SHP77 treated with DMSO at 0.1 percent for 48 hours (cell line): ENCODE data around the gene LACTBL1.
A peak's percentile ranks its signal among the peaks of the same experiment; 100 is the strongest.
"Not testable (repeated sequence)": the region's sequence is repeated elsewhere in the genome, so short reads cannot be mapped to it uniquely, and the experiment has no call there.

Experiments used
- DNase-seq: peaks from one replicate; lab custom pipeline; 2025; lab: John Stamatoyannopoulos, UW

LACTBL1 gene, protein sequence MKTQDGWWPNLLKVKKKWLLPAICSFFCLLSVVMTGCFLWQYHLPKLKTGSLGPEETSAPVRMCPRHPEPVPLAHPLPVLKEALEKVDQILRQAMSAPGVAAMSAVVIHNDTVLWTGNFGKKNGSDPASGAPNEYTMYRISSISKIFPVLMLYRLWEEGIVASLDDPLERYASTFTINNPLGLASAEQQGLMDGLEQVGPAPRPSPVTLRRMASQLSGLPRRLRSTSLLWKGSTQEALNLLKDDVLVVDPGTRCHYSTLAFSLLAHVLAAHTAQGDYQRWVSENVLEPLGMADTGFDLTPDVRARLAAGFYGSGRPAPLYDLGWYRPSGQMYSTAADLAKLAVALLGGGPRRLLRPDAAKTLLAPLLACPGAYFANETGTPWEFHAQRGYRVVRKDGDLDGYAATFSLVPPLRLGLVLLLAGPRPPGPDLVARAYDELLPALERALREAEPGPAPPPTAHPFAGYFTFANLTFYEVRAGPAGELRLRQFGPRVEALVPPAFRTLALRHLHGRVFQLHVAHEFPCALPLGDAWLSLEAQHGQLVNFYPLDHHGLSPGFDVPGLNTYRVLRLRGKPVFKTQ

DNA sequence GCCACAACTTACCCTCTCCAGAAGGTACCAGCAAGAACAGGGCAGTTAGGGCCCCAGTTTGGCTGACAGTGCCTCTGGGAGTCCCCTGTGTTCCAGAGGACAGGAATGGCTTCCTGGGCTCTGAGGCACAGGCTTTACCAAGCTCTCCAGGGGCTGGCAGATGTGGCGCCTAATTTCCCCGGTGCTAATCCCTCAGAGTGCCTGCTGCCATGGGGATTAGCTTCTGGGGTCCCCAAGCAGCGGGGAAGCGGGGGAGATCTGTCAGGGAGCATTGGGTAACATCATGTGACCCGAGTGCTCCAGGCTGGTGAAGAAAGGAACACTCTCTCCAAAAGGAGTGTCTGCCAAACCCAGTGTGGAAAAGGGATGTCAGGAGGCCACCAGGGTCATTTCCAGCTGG is at the start of gene LACTBL1:
Gene LACTBL1 (minus strand): TSS at position 107 of the 400 bp plus-strand sequence. CDS start 550 bp downstream, outside the sequence.
- DNase-seq = no peak

DNA sequence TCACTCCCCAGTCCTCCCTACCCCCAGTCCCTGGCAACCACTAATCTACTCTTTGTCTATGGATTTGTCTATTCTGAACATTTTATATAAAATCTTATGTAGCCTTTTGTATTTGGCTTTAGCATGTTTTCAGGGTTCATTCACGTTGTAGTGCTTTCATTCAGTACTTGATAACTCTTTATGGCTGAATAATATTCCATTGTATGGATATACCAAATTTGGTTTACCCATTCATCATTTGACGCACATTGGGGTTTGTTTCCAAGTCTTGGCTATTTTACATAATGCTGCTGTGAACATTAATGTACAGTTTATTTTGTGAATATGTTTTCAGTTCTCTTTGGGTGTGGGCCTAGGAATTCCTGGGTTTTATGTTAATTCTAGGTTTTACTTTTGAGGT is 49.2 kb upstream of the LACTBL1 start:
- DNase-seq = no peak

DNA sequence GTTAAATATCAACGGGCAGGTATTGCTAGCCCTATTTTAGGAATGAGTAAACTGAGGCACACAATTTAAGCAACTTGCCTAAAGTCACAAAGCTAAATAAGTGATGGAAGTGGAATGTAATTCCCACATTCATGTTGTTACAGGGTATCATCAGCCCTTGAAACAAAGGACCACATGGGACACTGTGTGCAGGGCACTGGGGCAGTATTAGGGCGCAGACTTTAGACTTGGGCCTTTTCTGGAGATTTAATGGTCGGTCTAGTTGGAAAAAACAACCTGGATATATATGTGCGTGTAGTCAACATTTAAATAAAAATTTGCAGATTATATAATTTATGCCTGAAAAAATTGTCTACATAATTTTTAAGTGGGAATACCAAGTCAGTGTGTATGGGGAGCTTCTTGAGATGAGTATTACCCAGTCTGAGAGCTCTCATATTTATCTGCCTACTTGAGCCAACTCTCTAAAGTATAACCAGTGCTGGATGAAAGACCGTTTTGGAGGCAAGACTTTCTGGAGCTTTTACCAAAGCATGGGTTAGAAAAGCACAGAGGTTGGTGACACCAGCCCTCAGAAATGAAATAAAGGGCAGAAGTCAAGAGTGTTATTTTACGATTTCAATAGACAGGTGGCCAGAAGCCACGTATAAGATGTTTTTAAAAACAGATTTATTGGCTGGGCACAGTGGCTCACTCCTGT is 48.2 kb upstream of the LACTBL1 start:
- DNase-seq = no peak

DNA sequence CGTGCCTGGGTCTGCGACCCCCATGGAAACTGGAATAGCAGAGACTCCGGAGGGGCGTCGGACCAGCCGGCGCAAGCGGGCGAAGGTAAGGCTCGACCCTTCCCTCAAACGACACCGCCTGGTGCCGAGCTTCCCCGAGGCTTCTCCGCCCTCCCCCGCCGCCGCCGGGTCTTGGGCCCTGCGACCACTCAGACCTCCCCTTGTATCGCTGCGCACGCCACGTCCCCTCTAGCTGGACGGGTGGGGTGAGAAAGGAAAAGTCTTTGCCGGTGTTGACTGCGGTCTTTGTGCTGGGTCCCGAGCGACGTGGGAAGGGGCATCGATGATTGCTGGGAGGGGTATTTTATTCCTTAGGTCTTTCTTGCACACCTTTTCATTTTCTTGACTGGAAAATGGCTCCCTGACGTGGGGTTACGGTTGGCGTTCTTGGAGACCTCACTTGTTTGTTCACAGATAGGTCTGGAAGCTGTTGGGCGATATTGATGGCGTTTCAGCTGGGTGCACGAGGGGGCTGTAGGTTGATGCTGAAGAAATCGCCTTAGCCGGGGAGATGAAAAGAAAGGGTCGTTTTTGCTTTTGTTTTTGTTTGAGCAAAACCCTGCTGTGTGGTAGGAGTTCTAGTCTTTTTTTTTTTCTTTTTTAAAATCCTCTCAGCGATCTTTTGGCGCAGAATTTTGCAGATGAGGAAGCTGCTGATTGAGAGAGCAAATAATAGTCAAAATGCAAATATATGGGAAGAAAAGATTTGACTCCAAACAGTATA is 47.4 kb upstream of the LACTBL1 start:
- DNase-seq = no peak

DNA sequence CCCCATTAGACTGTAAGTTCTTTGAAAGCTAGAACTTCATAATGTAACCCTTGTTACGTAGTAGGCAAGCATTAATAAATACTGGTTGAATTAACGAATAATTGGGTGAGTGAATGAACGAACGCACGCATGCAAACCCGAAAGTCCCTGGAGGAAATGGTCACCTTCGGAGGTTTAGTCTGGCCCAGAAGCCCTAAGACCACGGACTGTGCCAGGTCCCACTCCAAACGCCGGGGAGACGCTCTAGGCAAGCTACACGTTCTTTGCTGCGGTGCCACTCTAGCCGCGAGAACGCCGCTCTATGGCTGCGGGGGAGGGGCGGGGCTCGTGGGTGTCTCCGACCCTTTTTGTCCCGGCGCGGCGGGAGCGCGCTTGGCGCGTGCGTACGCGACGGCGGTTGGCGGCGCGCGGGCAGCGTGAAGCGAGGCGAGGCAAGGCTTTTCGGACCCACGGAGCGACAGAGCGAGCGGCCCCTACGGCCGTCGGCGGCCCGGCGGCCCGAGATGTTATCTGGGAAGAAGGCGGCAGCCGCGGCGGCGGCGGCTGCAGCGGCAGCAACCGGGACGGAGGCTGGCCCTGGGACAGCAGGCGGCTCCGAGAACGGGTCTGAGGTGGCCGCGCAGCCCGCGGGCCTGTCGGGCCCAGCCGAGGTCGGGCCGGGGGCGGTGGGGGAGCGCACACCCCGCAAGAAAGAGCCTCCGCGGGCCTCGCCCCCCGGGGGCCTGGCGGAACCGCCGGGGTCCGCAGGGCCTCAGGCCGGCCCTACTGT is 46.6 kb upstream of the LACTBL1 start, which contains the start of gene KDM1A:
Gene KDM1A (plus strand): TSS at position 375 of the 769 bp plus-strand sequence. CDS start 129 bp downstream, at position 504.
- DNase-seq = peak; percentile 97

DNA sequence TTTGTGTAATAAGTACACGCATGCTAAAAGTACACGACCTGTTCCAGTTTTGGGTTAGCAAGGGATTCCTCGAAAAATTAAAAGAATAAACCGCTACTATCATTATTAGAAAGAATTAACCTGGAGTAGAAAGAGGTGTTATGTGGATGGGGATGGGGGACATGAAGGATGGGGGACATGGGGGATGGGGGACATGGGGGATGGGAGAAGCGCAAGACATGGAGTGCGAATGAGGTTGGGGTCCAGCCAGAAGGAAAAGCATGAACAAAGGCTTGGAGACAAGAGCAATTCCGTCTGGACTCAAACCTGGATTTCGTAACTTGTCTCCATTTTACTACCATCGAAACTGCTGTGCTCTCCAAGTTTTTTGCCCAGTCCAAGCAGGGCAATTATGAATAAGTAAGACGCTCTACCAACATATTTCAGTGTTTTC is 46.0 kb upstream of the LACTBL1 start:
- DNase-seq = no peak

DNA sequence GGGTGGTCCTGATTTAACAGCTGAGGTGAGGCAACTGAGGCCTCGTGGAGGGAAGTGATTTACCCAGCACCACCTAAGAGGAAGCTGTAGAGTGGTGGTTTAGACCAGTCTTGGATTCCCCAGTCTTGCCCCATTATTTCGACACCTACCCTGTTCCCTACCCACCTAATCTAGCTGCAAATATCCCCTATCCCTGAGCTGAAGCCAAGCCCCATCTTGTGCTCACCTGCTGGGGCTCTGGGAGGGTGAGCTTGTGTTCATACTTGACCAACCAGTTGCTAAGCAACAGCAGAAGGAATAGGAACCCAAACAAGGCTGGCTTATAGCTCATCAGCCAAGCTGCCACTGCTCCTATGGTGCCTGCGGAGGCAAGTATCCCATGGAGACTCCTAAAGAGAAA is 41.0 kb upstream of the LACTBL1 start:
- peak; percentile 31 for DNase-seq

DNA sequence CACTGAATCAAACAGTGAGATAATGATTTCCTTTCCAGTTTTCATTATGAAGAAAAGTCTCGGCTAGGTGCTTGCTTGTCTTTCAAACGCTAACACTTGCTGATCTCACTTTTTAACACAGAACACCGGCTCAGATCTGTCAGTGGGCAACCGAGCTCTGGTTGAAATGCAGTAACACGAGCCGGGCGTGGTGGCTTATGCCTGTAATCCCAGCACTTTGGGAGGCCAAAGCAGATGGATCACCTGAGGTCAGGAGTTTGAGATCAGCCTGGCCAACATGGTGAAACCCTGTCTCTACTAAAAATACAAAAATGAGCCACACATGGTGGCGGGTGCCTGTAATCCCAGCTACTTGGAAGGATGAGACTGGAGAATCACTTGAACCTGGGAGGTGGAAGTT is 37.4 kb upstream of the LACTBL1 start:
- not testable (repeated sequence) for DNase-seq

DNA sequence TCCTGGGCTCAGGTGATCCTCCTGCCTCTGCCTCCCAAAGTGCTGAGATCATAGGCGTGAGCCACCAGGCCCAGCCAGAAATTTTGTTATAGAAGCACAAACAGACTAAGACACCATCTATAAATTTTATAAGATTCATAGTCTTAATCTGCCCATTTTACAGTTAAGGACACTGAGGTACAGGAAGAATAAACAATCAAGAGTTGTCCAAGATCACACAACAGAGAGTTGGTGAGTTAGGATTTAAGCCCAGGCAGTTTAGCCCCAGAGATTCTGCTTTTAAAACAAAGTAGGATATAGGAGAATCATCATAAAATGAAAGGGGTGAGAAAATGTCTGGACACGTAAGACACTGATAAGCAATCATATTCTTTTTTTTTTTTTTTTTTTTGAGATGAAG is 36.2 kb upstream of the LACTBL1 start:
- DNase-seq = no peak

DNA sequence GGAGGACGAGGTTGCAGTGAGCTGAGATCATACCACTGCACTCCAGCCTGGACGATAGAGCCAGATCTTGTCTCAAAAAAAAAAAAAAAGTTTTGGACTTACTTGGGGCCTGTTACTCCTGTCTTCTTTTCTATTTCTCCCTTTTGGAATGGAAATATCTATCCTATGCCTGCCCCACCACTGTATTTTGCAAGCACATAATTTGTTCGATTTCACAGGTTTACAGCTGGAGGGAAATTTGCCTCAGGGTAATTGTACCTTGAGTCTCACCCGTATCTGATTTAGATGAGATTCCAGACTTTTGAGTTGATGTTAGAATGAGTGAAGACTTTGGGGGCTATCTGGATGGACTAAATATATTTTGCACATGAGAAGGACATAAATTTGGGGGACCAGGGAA is 34.4 kb upstream of the LACTBL1 start:
- DNase-seq = no peak

DNA sequence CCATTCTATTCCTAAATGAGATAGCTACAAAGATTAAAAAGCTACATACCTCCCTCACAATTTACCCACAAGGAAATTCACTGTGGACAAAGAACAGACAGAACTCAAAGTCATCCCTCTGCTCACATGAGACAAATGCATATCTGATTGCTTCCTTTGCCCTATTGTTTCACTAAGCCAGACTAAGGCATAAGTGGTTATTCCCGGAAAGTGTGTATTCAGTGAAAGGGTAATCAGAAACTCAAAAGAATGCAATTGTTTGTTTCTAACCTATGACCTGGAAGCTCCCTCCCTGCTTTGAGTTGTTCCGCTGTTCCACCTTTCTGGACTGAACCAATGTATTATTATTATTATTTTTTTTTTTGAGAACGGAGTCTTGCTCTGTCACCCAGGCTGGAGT is 32.1 kb upstream of the LACTBL1 start:
- not testable (repeated sequence) for DNase-seq

DNA sequence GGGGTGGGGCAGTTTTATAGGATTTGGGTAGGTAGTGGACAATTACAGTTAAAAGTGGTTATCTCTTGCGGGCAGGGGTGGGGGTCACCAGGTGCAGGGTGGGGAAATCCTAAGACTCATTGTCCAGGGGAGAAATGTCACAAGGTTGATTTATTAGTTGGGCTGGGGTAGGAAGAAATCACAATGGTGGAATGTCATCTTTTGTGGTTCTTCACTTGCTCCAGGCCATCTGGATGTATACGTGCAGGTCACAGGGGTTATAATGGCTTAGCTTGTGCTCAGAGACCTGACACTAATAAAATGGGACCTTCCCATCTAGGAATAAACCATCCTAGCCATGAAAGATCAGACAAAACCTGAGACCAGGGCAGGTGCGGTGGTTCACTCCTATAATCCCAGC is 31.4 kb upstream of the LACTBL1 start:
- DNase-seq = no peak

DNA sequence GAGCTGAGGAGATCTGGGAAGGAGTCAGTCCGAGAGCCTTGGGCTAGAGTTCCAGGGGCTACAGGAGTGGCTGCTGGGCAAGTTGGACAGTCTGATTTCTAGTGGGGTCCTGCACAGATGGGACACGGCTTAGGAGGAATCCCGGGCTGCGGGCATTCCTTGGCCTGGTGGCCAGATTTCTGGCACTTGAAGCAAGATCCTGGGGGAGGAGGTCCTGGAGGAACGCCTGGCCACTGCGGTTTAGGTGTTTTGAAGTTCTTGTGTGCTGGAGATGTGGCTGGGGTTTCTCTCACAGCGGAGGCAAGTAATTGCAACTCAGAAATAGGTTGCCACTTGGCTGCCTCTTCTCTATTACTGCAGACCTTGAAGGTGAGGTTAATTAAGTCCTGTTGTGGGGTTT is 29.6 kb upstream of the LACTBL1 start:
- DNase-seq = not testable (repeated sequence)

DNA sequence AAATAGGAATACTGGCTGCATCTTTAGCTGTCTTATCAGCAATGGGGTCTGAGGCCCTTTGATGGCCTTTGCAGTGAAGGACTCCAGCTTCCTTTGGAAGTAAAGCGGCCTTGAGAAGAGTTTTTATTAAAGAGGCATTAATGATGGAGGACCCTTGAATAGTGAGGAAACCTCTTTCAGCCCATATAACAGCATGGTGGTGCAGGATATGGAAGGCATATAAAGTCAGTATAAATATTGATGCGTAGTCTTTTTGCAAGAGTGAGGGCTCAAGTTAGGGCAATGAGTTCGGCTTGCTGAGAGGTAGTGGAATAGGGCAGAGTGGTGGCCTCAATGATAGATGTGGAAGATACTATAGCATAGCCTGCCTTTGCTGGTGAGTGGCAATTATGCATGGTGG is 27.5 kb upstream of the LACTBL1 start:
- not testable (repeated sequence) for DNase-seq

DNA sequence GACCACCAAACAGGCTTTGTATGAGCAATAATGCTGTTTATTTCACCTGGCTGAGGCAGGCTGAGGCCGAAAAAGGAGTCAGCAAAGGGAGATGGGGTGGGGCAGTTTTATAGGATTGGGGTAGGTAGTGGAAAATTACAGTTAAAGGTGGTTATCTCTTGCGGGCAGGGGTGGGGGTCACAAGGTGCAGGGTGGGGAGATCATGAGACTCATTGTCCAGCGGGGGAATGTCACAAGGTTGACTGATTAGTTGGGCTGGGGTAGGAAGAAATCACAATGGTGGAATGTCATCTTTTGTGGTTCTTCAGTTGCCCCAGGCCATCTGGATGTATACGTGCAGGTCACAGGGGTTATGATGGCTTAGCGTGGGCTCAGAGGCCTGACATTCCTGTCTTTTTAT is 24.9 kb upstream of the LACTBL1 start:
- not testable (repeated sequence) for DNase-seq

DNA sequence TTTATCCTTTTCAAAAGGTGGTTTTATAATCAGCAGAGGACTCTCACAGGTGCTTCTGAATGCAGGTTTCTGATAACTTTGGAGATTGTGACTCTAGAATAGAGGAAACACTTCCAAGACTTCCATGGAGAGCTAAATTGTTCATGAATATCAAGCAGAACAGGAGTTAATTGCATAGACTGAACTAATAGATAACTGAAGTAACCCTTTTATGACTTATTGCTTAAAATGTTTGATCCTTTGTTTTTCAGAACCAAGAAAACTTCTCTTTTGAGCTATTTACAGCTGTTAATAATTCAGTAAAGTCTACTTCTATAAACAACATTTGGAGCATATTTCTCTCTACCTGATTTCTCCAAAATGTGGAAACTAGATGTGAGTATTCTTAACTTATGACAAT is 23.1 kb upstream of the LACTBL1 start:
- no peak for DNase-seq

DNA sequence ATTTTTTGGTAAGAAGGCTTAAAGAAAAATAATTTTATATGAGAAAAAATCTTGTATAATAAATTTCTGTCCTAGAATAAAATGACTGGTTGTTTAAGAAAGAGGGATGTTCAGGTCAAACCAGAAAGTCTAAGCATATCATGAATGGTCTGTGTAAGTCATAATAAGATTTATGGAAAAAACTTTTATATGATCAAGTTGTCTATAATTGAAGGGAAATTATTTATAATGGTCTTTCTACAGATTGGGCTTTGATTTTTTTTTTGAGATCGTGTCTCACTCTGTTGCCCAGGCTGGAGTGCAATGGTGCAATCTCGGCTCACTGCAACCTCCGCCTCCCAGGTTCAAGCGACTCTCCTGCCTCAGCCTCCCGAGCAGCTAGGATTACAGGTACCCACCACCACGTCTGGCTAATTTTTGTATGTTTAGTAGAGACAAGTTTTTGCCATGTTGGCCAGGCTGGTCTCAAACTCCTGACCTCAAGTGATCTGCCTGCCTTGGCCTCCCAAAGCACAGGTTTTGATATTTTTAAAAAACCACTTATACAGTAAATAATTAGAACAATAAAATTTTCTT is 20.6 kb upstream of the LACTBL1 start:
- DNase-seq = not testable (repeated sequence)

DNA sequence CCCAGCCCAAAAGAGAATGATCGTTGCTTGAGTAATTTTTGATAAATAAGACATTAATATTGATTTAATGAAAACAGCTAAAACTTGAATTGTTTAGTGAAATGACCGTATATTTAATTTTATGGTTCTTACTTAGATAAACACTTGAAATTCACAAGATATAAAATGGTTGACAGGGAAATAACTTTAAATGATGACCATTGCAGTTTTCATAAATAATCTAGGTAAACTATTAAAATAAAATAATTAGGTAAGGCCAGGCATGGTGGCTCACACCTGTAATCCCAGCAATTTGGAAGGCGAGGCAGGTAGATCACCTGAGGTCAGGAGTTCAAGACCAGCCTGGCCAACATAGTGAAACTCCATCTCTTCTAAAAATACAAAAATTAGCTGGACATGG is 19.7 kb upstream of the LACTBL1 start:
- not testable (repeated sequence) for DNase-seq

DNA sequence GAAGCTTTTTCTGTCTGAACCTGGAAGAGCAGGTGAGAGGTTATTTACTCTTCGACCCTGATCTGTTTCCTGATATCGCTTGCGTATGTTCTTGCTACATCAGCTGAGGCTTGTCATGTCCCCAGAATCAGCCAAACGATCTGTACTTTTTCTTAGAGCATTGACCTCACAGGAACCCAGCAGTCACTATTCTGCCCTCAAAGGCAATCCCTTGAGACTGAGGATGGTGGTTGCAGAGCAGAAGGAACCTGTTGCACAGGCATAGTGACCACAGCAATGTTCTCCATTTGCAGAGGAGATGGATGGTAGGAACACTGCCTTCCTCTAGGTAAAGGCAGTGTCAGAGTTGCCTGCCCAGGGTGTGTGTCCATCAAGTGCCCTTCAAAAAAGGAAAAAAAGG is 11.3 kb upstream of the LACTBL1 start:
- no peak for DNase-seq

DNA sequence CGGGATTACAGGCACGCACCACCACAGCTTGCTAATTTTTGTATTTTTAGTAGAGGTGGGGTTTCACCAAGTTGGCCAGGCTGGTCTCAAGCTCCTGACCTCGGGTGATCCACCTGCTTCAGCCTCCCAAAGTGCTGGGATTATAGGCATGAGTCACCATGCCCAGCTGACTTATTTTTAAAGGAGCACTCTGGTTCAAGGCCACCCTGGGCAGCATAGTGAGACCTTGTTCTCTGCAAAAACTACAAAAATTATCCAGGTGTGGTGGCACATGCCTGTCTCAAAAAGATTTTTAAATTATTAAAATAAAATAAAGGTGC is 7.8 kb upstream of the LACTBL1 start:
- not testable (repeated sequence) for DNase-seq

DNA sequence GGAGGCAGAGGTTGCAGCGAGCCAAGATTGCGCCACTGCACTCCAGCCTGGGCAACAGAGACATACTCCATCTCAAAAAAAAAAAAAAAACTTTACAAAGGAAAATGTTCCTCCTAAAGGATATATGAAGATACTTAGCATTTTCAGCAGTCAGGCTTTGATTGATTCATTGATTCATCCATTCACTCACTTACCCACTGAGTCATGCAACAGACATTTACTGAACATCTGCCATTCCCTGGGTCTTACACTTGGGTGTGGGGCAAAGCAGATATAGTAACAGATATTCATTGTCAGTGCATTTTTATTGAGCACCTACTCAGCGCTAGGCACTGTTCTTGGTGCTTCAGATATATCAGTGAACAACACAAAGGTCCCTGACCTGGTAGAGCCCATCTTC is 5.6 kb upstream of the LACTBL1 start:
- DNase-seq = no peak
